RWPE1 (cell line): ENCODE measurements around the gene ARMC2.

Experiments used
- CTCF ChIA-PET: fragments of 350-600 bp; sonication (Branson Sonifier 250); formaldehyde crosslinking; extraction: SDS; loops from one replicate; lab custom pipeline; 2021; lab: Yijun Ruan, JAX
- POLR2A ChIA-PET: fragments of 400-600 bp; formaldehyde crosslinking; extraction: SDS; loops from one replicate; lab custom pipeline; 2020; ENCODE audit warnings: antibody characterized with exemption; ENCODE audit not compliant: low non-redundant PET; lab: Yijun Ruan, JAX
- DNase-seq: peaks from one replicate; pipeline ENCODE4 v3.0.0; 2012; ENCODE audit warnings: low spot score
- H3K27ac ChIP-seq: fragments of 450-650 bp; 2 replicates; pipeline ENCODE4 v1.5.1; 2017
- CTCF ChIP-seq: fragments of 450-650 bp; conservative IDR thresholded peaks from 2 replicates; pipeline ENCODE4 v1.5.1; 2017; ENCODE audit warnings: low read depth, mild to moderate bottlenecking

ARMC2 gene

GRCh38 chr6:108942556-108943492, 94.6 kb downstream of the ARMC2 start:
- DNase-seq, result no peak
- ChIA-PET POLR2A (no interaction called here), CTCF (interaction anchor here (0.6 kb wide), 1 partner anchor 1677 kb away, joined by 3 read pairs; no protein-coding TSS in a partner anchor)
- no peak for TF ChIP-seq CTCF
- no peak overlapping the region for H3K27ac ChIP-seq

- ChIA-PET CTCF (interaction anchor here (0.6 kb wide), 1 partner anchor 40 kb away, joined by 3 read pairs; no protein-coding TSS in a partner anchor), POLR2A (no interaction called here)
- TF ChIP-seq CTCF, result no peak
- DNase-seq, result no peak
- H3K27ac ChIP-seq, result no peak overlapping the region
Measured at GRCh38 chr6:108944071-108944470, 95.8 kb downstream of the ARMC2 start.

GRCh38 chr6:108944707-108945680, 96.8 kb downstream of the ARMC2 start:
- TF ChIP-seq CTCF, result no peak
- H3K27ac ChIP-seq, result no peak overlapping the region
- ChIA-PET CTCF (interaction anchor here (0.6 kb wide), 1 partner anchor 39 kb away, joined by 3 read pairs; no protein-coding TSS in a partner anchor), POLR2A (no interaction called here)
- DNase-seq, result no peak

GRCh38 chr6:108945681-108946159, 97.5 kb downstream of the ARMC2 start:
- CTCF ChIA-PET, result interaction anchor here (0.5 kb wide), 1 partner anchor 982 kb away, joined by 5 read pairs; no protein-coding TSS in a partner anchor
- TF ChIP-seq CTCF, result no peak
- H3K27ac ChIP-seq, result no peak overlapping the region
- POLR2A ChIA-PET, result no interaction called here
- DNase-seq, result no peak

GRCh38 chr6:108946695-108947094, 98.5 kb downstream of the ARMC2 start:
- no peak for TF ChIP-seq CTCF
- no peak for DNase-seq
- H3K27ac ChIP-seq, result peak overlapping the region; percentile 47; the same call in 1 of the 2 replicates
- ChIA-PET CTCF (no interaction called here), POLR2A (no interaction called here)
